Right kidney (tissue), 9 donors: ENCODE results near the gene MOCS2.
"Not testable (repeated sequence)": the region's sequence is repeated elsewhere in the genome, so short reads cannot be mapped to it uniquely, and the experiment has no call there.

Experiments
- DNase-seq: peaks from one replicate; pipeline ENCODE4 v3.0.0-alpha.2; 2016
- long read RNA-seq, 8 donors: transcript quantifications; one replicate each; lab custom pipeline, GENCODE V29; 2026

Gene MOCS2
- long read RNA-seq, donor 1, transcript MOCS2-203 (7 exons, 1,337 nt) = major isoform, 43 of 88 reads
- long read RNA-seq, donor 1, partial matches to known transcripts = 42 of 88 reads
- long read RNA-seq, donor 1, other reads (novel, unspliced or antisense) = 0 of 88 reads
- long read RNA-seq, donor 2, transcript MOCS2-203 (7 exons, 1,337 nt) = major isoform, 23 of 39 reads
- long read RNA-seq, donor 2, partial matches to known transcripts = 13 of 39 reads
- long read RNA-seq, donor 2, other reads (novel, unspliced or antisense) = 0 of 39 reads
- long read RNA-seq, donor 3, transcript MOCS2-203 (7 exons, 1,337 nt) = major isoform, 22 of 22 reads
- long read RNA-seq, donor 3, partial matches to known transcripts = 0 of 22 reads
- long read RNA-seq, donor 3, other reads (novel, unspliced or antisense) = 0 of 22 reads
- long read RNA-seq, donor 4, transcript MOCS2-203 (7 exons, 1,337 nt) = major isoform, 31 of 43 reads
- long read RNA-seq, donor 4, partial matches to known transcripts = 11 of 43 reads
- long read RNA-seq, donor 4, other reads (novel, unspliced or antisense) = 0 of 43 reads
- long read RNA-seq, donor 5, transcript MOCS2-203 (7 exons, 1,337 nt) = major isoform, 54 of 75 reads
- long read RNA-seq, donor 5, partial matches to known transcripts = 20 of 75 reads
- long read RNA-seq, donor 5, other reads (novel, unspliced or antisense) = 0 of 75 reads
- long read RNA-seq, donor 6, transcript MOCS2-203 (7 exons, 1,337 nt) = major isoform, 46 of 54 reads
- long read RNA-seq, donor 6, partial matches to known transcripts = 6 of 54 reads
- long read RNA-seq, donor 6, other reads (novel, unspliced or antisense) = 0 of 54 reads
- long read RNA-seq, donor 7, transcript MOCS2-203 (7 exons, 1,337 nt) = major isoform, 43 of 62 reads
- long read RNA-seq, donor 7, partial matches to known transcripts = 17 of 62 reads
- long read RNA-seq, donor 7, other reads (novel, unspliced or antisense) = 0 of 62 reads
- long read RNA-seq, donor 8, transcript MOCS2-203 (7 exons, 1,337 nt) = major isoform, 32 of 45 reads
- long read RNA-seq, donor 8, partial matches to known transcripts = 11 of 45 reads
- long read RNA-seq, donor 8, other reads (novel, unspliced or antisense) = 0 of 45 reads

GRCh38 chr5:53109443-53110127 is at the start of gene MOCS2:
Gene MOCS2, minus strand, starts transcription at chr5:53109757. Its CDS starts 2,583 bp downstream, at chr5:53107174.
- peak; percentile 91 for DNase-seq

GRCh38 chr5:53151713-53152458 is 42.3 kb upstream of the MOCS2 start:
- no peak for DNase-seq

- DNase-seq = no peak
Observed at GRCh38 chr5:53133020-53133419, 23.5 kb upstream of the MOCS2 start.

GRCh38 chr5:53130266-53130665 is 20.7 kb upstream of the MOCS2 start:
- no peak for DNase-seq

GRCh38 chr5:53128481-53128880 is 18.9 kb upstream of the MOCS2 start:
- no peak for DNase-seq

- DNase-seq = no peak
Observed at GRCh38 chr5:53127107-53127506, 17.6 kb upstream of the MOCS2 start.

- DNase-seq = no peak
Observed at GRCh38 chr5:53126521-53126920, 17.0 kb upstream of the MOCS2 start.

- DNase-seq = no peak
Observed at GRCh38 chr5:53123702-53124101, 14.1 kb upstream of the MOCS2 start.

GRCh38 chr5:53120165-53120564 is 10.6 kb upstream of the MOCS2 start:
- DNase-seq = no peak

- DNase-seq = no peak
Observed at GRCh38 chr5:53118879-53119278, 9.3 kb upstream of the MOCS2 start.

GRCh38 chr5:53116597-53116996 is 7.0 kb upstream of the MOCS2 start:
- DNase-seq = no peak

GRCh38 chr5:53114988-53115387 is 5.4 kb upstream of the MOCS2 start:
- DNase-seq = no peak

- no peak for DNase-seq
Observed at GRCh38 chr5:53113947-53114346, 4.4 kb upstream of the MOCS2 start.

GRCh38 chr5:53112909-53113308 is 3.4 kb upstream of the MOCS2 start:
- DNase-seq = no peak

GRCh38 chr5:53112307-53112706 is 2.8 kb upstream of the MOCS2 start:
- not testable (repeated sequence) for DNase-seq

- no peak for DNase-seq
Observed at GRCh38 chr5:53111139-53111538, 1.6 kb upstream of the MOCS2 start.

GRCh38 chr5:53110156-53110555 is 599 bp upstream of the MOCS2 start:
- no peak for DNase-seq

- DNase-seq = no peak
Observed at GRCh38 chr5:53109056-53109442, 508 bp downstream of the MOCS2 start.

GRCh38 chr5:53105611-53106300 is 3.8 kb downstream of the MOCS2 start:
- no peak for DNase-seq

- no peak for DNase-seq
Observed at GRCh38 chr5:53100606-53101005, 9.0 kb downstream of the MOCS2 start.

- DNase-seq = no peak
Observed at GRCh38 chr5:53099546-53099945, 10.0 kb downstream of the MOCS2 start.
